ENCODE data around the gene KAT6B.
"Not testable (repeated sequence)": the region's sequence is repeated elsewhere in the genome, so short reads cannot be mapped to it uniquely, and the experiment has no call there.

KAT6B gene

GRCh38 chr10:74916283-74916682 is 89.9 kb downstream of the KAT6B start:
- in situ Hi-C loops (cut with MboI; ENCODE audit: low sequenced_read_pairs) = no loop called here

- in situ Hi-C loops (cut with MboI; ENCODE audit: low sequenced_read_pairs) = no loop called here
These were observed 91.2 kb downstream of the KAT6B start for GRCh38 chr10:74917481-74918077.

- in situ Hi-C loops (cut with MboI; ENCODE audit: low sequenced_read_pairs) = no loop called here
These were observed 93.3 kb downstream of the KAT6B start for GRCh38 chr10:74919671-74920070.

- in situ Hi-C loops (cut with MboI; ENCODE audit: low sequenced_read_pairs) = not testable (repeated sequence)
These were observed 94.7 kb downstream of the KAT6B start for GRCh38 chr10:74921070-74921469.

- in situ Hi-C loops (cut with MboI; ENCODE audit: low sequenced_read_pairs) = no loop called here
These were observed 95.3 kb downstream of the KAT6B start for GRCh38 chr10:74921744-74922143.

- in situ Hi-C loops (cut with MboI; ENCODE audit: low sequenced_read_pairs) = no loop called here
These were observed 96.5 kb downstream of the KAT6B start for GRCh38 chr10:74922921-74923320.

- in situ Hi-C loops (cut with MboI; ENCODE audit: low sequenced_read_pairs) = no loop called here
These were observed 97.2 kb downstream of the KAT6B start for GRCh38 chr10:74923556-74923955.

- in situ Hi-C loops (cut with MboI; ENCODE audit: low sequenced_read_pairs) = no loop called here
These were observed 98.0 kb downstream of the KAT6B start for GRCh38 chr10:74924251-74924963.

- in situ Hi-C loops (cut with MboI; ENCODE audit: low sequenced_read_pairs) = no loop called here
These were observed 98.9 kb downstream of the KAT6B start for GRCh38 chr10:74925291-74925690.

- in situ Hi-C loops (cut with MboI; ENCODE audit: low sequenced_read_pairs) = no loop called here
These were observed 99.3 kb downstream of the KAT6B start for GRCh38 chr10:74925708-74926107.

- in situ Hi-C loops (cut with MboI; ENCODE audit: low sequenced_read_pairs) = no loop called here
These were observed 100.6 kb downstream of the KAT6B start for GRCh38 chr10:74926791-74927585.

GRCh38 chr10:74927701-74928100 is 101.3 kb downstream of the KAT6B start:
- in situ Hi-C loops (cut with MboI; ENCODE audit: low sequenced_read_pairs) = no loop called here

- in situ Hi-C loops (cut with MboI; ENCODE audit: low sequenced_read_pairs) = no loop called here
These were observed 102.4 kb downstream of the KAT6B start for GRCh38 chr10:74928742-74929191.

- in situ Hi-C loops (cut with MboI; ENCODE audit: low sequenced_read_pairs) = no loop called here
These were observed 102.8 kb downstream of the KAT6B start for GRCh38 chr10:74929197-74929596.

- in situ Hi-C loops (cut with MboI; ENCODE audit: low sequenced_read_pairs) = no loop called here
These were observed 104.6 kb downstream of the KAT6B start for GRCh38 chr10:74930965-74931364.

- in situ Hi-C loops (cut with MboI; ENCODE audit: low sequenced_read_pairs) = no loop called here
These were observed 106.2 kb downstream of the KAT6B start for GRCh38 chr10:74932648-74933047.

- in situ Hi-C loops (cut with MboI; ENCODE audit: low sequenced_read_pairs) = no loop called here
These were observed 107.9 kb downstream of the KAT6B start for GRCh38 chr10:74934100-74934812.

- in situ Hi-C loops (cut with MboI; ENCODE audit: low sequenced_read_pairs) = no loop called here
These were observed 110.3 kb downstream of the KAT6B start for GRCh38 chr10:74936577-74937265.

- in situ Hi-C loops (cut with MboI; ENCODE audit: low sequenced_read_pairs) = no loop called here
These were observed 111.0 kb downstream of the KAT6B start for GRCh38 chr10:74937266-74937856.

- in situ Hi-C loops (cut with MboI; ENCODE audit: low sequenced_read_pairs) = no loop called here
These were observed 117.8 kb downstream of the KAT6B start for GRCh38 chr10:74944205-74944604.
